CD4-positive, CD25-positive, alpha-beta regulatory T cell (primary cell): ENCODE data around the gene MAP2K3. TPM values are rescaled to one million over a fixed set of nuclear protein-coding genes. Genes with fewer than 3 reads are reported as not detected.
"Not testable (repeated sequence)": the region's sequence is repeated elsewhere in the genome, so short reads cannot be mapped to it uniquely, and the experiment has no call there.

Source experiments
- ATAC-seq, 2 donors: fragments of 150-1000 bp; cut with Tn5 transposase; one replicate each; pipeline ENCODE4 v1.10.0; 2021; ENCODE audit warnings: low read depth in 2 of 2, moderate number of reproducible peaks in 2 of 2, moderate library complexity in 1 of 2
- DNase-seq, 3 donors: peaks; one replicate each; pipeline versions ENCODE4 v3.0.0 to v3.0.0-alpha.2; 2012 to 2022; ENCODE audit warnings: mixed read lengths in 1 of 3
- H3K27ac ChIP-seq: one replicate; pipeline ENCODE4 v1.7.0; 2013; ENCODE audit warnings: mild to moderate bottlenecking, low read length; ENCODE audit not compliant: insufficient read depth, poor library complexity, severe bottlenecking
- H3K27me3 ChIP-seq: one replicate; pipeline ENCODE4 v1.7.0; 2013; ENCODE audit warnings: low read length; ENCODE audit not compliant: control insufficient read depth, insufficient read depth
- H3K36me3 ChIP-seq: one replicate; pipeline ENCODE4 v1.7.0; 2013; ENCODE audit warnings: mild to moderate bottlenecking, low read length, moderate library complexity; ENCODE audit not compliant: control insufficient read depth, insufficient read depth
- H3K4me1 ChIP-seq: 2 replicates; pipeline ENCODE4 v1.7.0; 2013; ENCODE audit warnings: mild to moderate bottlenecking, low read length; ENCODE audit not compliant: insufficient read depth, control insufficient read depth, poor library complexity, severe bottlenecking
- H3K4me3 ChIP-seq: one replicate; pipeline ENCODE4 v1.7.0; 2013; ENCODE audit warnings: low read depth, mild to moderate bottlenecking, low read length, moderate library complexity
- H3K9me3 ChIP-seq, 2 experiments: 1 replicate in 1 of 2; 2 replicates in 1 of 2; pipeline ENCODE4 v1.7.0; 2013; ENCODE audit warnings: low read length in 2 of 2, mild to moderate bottlenecking in 1 of 2, moderate library complexity in 1 of 2; ENCODE audit not compliant: control insufficient read depth in 2 of 2
- H3K27ac Mint-ChIP-seq, 3 donors: one replicate each; pipeline ENCODE4 v1.8.0; 2020 to 2022; ENCODE audit warnings: mild to moderate bottlenecking in 3 of 3, mixed read lengths in 3 of 3, moderate library complexity in 2 of 3
- H3K27me3 Mint-ChIP-seq: one replicate; pipeline ENCODE4 v1.8.0; 2022; ENCODE audit warnings: mild to moderate bottlenecking, mixed read lengths
- H3K36me3 Mint-ChIP-seq: one replicate; pipeline ENCODE4 v1.8.0; 2020; ENCODE audit warnings: mixed read lengths
- H3K4me1 Mint-ChIP-seq, 4 donors: one replicate each; pipeline ENCODE4 v1.8.0; 2020 to 2022; ENCODE audit warnings: mixed read lengths in 4 of 4, mild to moderate bottlenecking in 1 of 4
- H3K4me3 Mint-ChIP-seq, 4 donors: one replicate each; pipeline ENCODE4 v1.8.0; 2020 to 2022; ENCODE audit warnings: mild to moderate bottlenecking in 4 of 4, mixed read lengths in 4 of 4, moderate library complexity in 3 of 4
- H3K9me3 Mint-ChIP-seq, 7 donors: one replicate each; pipeline ENCODE4 v1.8.0; 2020 to 2022; ENCODE audit warnings: mixed read lengths in 7 of 7, mild to moderate bottlenecking in 3 of 7, moderate library complexity in 2 of 7
- polyA plus RNA-seq, 4 donors: library from polyadenylated mRNA; unstranded; fragments of 300-500 nt; fragmentation: Illumina TruSeq; gene quantifications; one replicate each; pipeline ENCODE4 v1.2.3, GENCODE V29; 2021
- total RNA-seq: library from RNA; stranded (reverse); gene quantifications from one replicate; pipeline ENCODE4 v1.2.3, GENCODE V29; 2022

Gene MAP2K3
- total and polyA plus RNA-seq, 5 donors from 2014 or later, result 63.4 to 71.9 (median 70.6) TPM

DNA sequence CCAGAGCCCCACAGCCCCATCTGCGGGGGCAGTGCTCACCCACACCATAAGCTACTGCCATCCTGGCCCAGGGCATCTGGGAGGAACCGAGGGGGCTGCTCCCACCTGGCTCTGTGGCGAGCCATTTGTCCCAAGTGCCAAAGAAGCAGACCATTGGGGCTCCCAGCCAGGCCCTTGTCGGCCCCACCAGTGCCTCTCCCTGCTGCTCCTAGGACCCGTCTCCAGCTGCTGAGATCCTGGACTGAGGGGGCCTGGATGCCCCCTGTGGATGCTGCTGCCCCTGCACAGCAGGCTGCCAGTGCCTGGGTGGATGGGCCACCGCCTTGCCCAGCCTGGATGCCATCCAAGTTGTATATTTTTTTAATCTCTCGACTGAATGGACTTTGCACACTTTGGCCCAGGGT lies 29.8 kb downstream of the MAP2K3 start:
- H3K27ac Mint-ChIP-seq, H3K27ac ChIP-seq, H3K9me3 Mint-ChIP-seq, H3K36me3 ChIP-seq, H3K4me3 Mint-ChIP-seq, DNase-seq, H3K9me3 ChIP-seq, H3K36me3 Mint-ChIP-seq, H3K27me3 ChIP-seq, H3K4me3 ChIP-seq, H3K27me3 Mint-ChIP-seq, H3K4me1 ChIP-seq, H3K4me1 Mint-ChIP-seq, ATAC-seq: not testable (repeated sequence)

DNA sequence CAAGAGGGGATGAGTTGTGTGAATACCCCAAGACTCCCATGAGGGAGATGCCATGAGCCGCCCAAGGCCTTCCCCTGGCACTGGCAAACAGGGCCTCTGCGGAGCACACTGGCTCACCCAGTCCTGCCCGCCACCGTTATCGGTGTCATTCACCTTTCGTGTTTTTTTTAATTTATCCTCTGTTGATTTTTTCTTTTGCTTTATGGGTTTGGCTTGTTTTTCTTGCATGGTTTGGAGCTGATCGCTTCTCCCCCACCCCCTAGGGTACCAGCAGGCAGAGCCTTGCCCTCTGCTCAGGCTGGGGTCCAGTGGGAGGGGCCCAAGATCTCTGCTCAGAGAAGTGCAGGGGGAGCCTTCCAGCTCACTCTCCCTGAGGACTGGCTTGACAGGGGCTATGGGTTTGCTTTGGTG lies 30.2 kb downstream of the MAP2K3 start:
- H3K36me3 ChIP-seq, DNase-seq, H3K36me3 Mint-ChIP-seq, H3K4me1 ChIP-seq, ATAC-seq, H3K9me3 ChIP-seq, H3K9me3 Mint-ChIP-seq, H3K27me3 Mint-ChIP-seq, H3K27me3 ChIP-seq, H3K4me3 ChIP-seq, H3K4me1 Mint-ChIP-seq, H3K27ac ChIP-seq, H3K27ac Mint-ChIP-seq: not testable (repeated sequence)
- peak overlapping the region in 1 of 4 donors; percentile 68 for H3K4me3 Mint-ChIP-seq

DNA sequence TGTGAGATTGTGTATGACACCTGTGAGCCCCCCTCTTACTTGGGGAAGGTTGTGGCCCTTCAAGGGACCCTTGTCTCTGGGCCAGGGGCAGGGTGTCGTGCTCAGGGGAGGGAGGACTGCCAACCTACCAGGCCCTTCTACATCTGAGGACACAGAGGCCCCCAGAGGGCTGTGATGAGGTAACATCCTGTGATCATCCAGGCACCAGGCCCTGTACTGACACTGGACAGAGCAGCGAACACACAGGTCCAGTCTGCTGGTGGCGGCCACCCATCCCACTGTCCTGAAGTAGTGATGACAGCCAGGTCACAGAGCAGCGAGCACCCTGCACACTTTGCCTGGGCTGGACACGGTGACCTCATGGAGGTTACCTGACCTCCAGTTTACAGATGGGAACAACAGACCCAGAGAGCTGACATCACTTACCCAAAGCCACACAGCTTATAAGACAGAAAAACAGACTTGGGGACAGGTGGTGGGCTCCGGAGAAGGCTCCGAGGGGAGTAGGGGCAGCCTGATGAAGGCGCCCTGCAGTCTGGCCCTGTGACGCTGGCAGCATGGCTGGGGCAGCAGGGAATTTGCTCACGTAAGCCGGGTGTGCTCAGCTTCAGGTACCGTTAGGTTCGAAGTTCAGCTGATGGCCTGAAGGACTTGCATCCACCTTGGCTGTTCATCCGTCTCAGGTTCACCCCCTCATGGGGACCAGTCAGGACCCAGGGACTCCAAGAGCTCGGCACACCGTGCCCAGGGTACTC lies 30.9 kb downstream of the MAP2K3 start:
- H3K27ac Mint-ChIP-seq, DNase-seq, H3K4me3 Mint-ChIP-seq: not testable (repeated sequence)

DNA sequence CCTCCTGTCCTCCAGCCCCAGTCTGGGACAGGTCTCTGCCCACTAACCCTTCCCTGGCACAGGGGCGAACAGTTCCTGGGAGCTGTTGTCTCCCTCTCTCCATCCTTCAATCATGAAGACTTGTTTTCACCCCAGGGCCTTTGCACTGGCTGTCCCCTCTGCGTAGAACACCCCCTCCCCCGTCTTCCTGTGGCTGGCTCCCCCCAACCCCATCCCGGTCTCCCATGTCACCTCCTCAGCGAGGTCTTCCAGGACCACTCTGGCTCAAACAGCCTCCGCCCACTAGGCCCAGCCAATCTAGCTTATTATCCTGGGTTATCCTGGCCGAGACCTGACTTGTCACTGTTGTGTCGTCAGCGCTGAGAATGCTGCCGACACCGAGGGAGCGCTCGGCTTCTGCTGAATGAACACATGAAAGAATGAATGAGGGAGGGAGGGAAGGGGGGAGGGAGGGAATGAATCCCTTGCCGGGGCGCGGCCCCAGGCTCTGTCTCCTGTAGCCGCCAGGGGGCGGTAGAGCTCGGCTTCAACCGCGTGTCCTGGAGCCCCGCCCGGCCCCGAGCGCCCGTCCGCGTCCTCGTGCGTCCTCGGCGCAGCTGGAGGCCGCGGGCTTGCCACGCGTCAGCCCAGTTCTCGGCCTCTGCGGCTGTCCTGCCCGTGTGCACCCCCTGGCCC lies 31.8 kb downstream of the MAP2K3 start:
- ATAC-seq, result peak; percentile 72 to 75

More for the DNA sequence above, 30.9 kb downstream of the MAP2K3 start:
- H3K9me3 Mint-ChIP-seq, H3K27me3 Mint-ChIP-seq, H3K36me3 ChIP-seq, H3K9me3 ChIP-seq, H3K4me1 Mint-ChIP-seq, H3K27me3 ChIP-seq, H3K4me3 ChIP-seq, H3K27ac ChIP-seq, ATAC-seq, H3K36me3 Mint-ChIP-seq, H3K4me1 ChIP-seq: not testable (repeated sequence)

DNA sequence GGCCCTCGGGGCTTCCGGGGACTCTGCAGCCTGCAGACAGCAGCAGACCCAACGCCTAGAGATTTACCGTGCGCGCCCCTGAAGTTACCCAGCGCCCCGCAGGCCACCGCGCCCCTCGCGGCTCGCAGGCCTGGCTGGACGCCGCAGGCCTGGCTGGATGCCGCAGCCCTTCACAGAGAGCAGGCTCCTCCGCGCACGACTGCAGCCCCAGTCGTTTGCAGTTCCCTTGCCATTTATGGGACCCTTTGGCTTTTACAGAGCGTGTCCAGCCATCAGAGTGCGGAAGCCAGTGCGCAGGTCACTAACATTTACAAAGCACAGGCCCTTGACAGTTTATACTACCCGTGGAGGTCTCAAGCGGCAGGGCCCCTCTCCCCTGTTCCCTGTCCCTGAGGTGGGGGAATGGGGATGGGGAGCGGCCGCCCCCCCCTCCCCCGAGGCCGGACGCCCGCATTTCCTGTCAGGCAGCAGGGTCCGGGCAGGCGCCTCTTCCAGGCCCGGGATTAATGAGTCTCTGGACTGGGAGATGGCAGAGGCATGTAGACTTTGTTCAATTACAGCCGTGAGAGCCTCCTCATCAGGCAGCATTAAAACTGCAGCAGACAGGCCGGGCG lies 32.5 kb downstream of the MAP2K3 start:
- H3K27ac ChIP-seq, H3K9me3 ChIP-seq, DNase-seq, H3K36me3 ChIP-seq, H3K27me3 Mint-ChIP-seq, H3K4me3 Mint-ChIP-seq, H3K4me3 ChIP-seq, H3K27me3 ChIP-seq, H3K9me3 Mint-ChIP-seq, H3K4me1 Mint-ChIP-seq, H3K36me3 Mint-ChIP-seq, H3K27ac Mint-ChIP-seq, H3K4me1 ChIP-seq: not testable (repeated sequence)
- ATAC-seq, result peak in 1 of 2 donors; percentile 10

More for the DNA sequence above, 31.8 kb downstream of the MAP2K3 start:
- H3K4me1 Mint-ChIP-seq, H3K27me3 Mint-ChIP-seq, DNase-seq, H3K4me3 Mint-ChIP-seq, H3K27me3 ChIP-seq, H3K36me3 Mint-ChIP-seq, H3K27ac ChIP-seq, H3K9me3 Mint-ChIP-seq, H3K4me1 ChIP-seq, H3K27ac Mint-ChIP-seq, H3K9me3 ChIP-seq, H3K36me3 ChIP-seq, H3K4me3 ChIP-seq: not testable (repeated sequence)

DNA sequence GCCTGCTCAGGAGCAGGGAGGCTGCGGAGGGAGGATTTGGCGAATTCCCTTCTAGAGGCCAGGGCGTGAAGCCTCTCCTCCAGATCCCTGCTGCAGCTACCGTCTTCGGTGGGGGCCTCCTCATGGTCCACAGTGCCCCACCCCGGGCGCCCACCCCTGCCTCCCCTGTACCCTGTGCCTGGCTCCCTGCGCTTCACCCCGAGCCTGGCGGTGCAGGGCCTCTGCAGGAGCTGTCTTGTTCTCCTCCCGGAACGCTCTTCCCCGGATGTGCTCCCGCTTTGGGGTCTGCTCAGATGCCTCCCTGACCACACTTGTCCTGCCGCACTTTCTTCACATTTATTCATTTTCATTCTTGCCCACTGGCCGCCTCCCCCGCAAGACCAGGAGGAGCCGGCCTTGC lies 33.3 kb downstream of the MAP2K3 start:
- not testable (repeated sequence) for H3K4me1 Mint-ChIP-seq, H3K27me3 ChIP-seq, H3K27ac ChIP-seq, H3K4me3 Mint-ChIP-seq, DNase-seq, H3K9me3 Mint-ChIP-seq, H3K36me3 Mint-ChIP-seq, H3K9me3 ChIP-seq, H3K27ac Mint-ChIP-seq, H3K36me3 ChIP-seq, ATAC-seq, H3K4me3 ChIP-seq, H3K4me1 ChIP-seq, H3K27me3 Mint-ChIP-seq

DNA sequence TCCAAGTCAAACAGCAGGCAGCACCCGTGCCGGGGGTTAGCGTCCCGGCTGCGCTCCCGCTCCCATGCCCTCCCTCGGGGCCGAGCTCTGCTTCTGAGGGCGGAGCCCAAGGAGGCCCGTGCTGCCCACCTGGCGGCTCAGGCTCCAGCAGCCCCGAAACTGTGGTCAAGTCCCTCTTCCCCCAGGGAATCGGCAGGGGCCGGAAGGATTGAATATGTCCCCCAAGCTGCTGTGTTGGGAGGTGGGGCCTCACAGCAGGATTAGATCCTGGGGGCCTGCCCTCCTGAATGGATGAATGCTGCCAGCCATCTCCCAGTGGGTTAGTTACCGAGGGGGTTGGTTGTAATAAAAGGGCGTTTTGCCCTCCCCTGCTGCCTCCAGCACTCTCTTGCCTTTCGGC lies 33.9 kb downstream of the MAP2K3 start:
- no peaks in the 10 kb centered on the region for H3K27me3 Mint-ChIP-seq
- no peak overlapping the region for H3K27ac ChIP-seq
- no peak for DNase-seq
- peaks cover 0 to 8% (median 3%) of the 10 kb centered on the region in 4 donors for H3K4me1 Mint-ChIP-seq
- no peaks in the 10 kb centered on the region for H3K36me3 ChIP-seq
- H3K36me3 Mint-ChIP-seq, result no peaks in the 10 kb centered on the region
- H3K27me3 ChIP-seq, result no peaks in the 10 kb centered on the region
- H3K9me3 Mint-ChIP-seq, result peaks cover 0 to 1% (median 0%) of the 10 kb centered on the region in 7 donors
- H3K27ac Mint-ChIP-seq, result no peak overlapping the region
- no peak for ATAC-seq
- no peak overlapping the region for H3K4me3 ChIP-seq
- no peaks in the 10 kb centered on the region for H3K4me1 ChIP-seq
- H3K4me3 Mint-ChIP-seq, result no peak overlapping the region
- H3K9me3 ChIP-seq, result no peaks in the 10 kb centered on the region

DNA sequence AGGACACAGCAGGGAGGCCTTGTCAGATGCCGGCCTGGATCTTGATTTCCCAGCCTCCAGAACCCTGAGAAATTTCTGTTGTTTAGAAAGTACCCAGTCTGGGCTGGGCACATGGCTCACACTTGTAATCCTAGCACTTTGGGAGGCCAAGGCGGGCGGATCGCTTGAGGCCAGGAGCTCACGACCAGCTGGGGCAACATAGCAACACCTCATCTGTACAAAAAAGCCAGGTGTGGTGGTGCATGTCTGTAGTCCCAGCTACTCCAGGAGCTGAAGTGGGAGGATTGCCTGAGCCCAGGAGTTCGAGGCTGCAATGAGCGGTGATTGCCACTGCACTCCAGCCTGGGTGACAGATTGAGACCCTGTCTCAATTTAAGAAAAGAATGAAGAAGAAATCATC lies 34.3 kb downstream of the MAP2K3 start:
- not testable (repeated sequence) for H3K4me1 ChIP-seq, H3K4me3 ChIP-seq, H3K36me3 Mint-ChIP-seq, H3K36me3 ChIP-seq, H3K27ac ChIP-seq, H3K4me1 Mint-ChIP-seq, ATAC-seq, DNase-seq, H3K9me3 ChIP-seq, H3K27me3 ChIP-seq, H3K27ac Mint-ChIP-seq, H3K9me3 Mint-ChIP-seq, H3K27me3 Mint-ChIP-seq
- peak overlapping the region in 1 of 4 donors; percentile 34 for H3K4me3 Mint-ChIP-seq
